B cell (primary cell): ENCODE data around the gene MPND.

Source experiments
- CTCF ChIP-seq: fragments of 200-600 bp; IDR thresholded peaks from one replicate; pipeline ENCODE4 v1.8.0; 2022; ENCODE audit warnings: antibody characterized with exemption, mild to moderate bottlenecking
- EZH2 ChIP-seq: IDR thresholded peaks from 2 replicates; pipeline ENCODE4 v1.6.1; 2012; ENCODE audit warnings: borderline replicate concordance, low read depth, mild to moderate bottlenecking, moderate library complexity, low read length; ENCODE audit not compliant: insufficient read depth, poor library complexity, severe bottlenecking

- TF ChIP-seq CTCF (no peak), EZH2 (no peak)
Measured at GRCh38 chr19:4357921-4358326, 14.6 kb downstream of the MPND start.
